HG02973 (cell line): ENCODE results near the gene AIF1L.
"Not testable (repeated sequence)": the region's sequence is repeated elsewhere in the genome, so short reads cannot be mapped to it uniquely, and the experiment has no call there.

Experiments
- ATAC-seq: cut with Tn5 transposase; IDR thresholded peaks from one replicate; pipeline ENCODE4 v1.9.1; 2021; ENCODE audit warnings: moderate library complexity; ENCODE audit not compliant: unreplicated experiment

AIF1L gene

GRCh38 chr9:131117762-131118145 is 21.4 kb downstream of the AIF1L start:
- ATAC-seq = no peak

GRCh38 chr9:131119600-131119999 is 23.3 kb downstream of the AIF1L start:
- no peak for ATAC-seq

GRCh38 chr9:131120620-131121228 is 24.4 kb downstream of the AIF1L start:
- ATAC-seq = no peak

- no peak for ATAC-seq
Measured at GRCh38 chr9:131121346-131121745, 25.0 kb downstream of the AIF1L start.

- no peak for ATAC-seq
Measured at GRCh38 chr9:131122158-131122557, 25.8 kb downstream of the AIF1L start.

GRCh38 chr9:131125038-131125287 is 28.6 kb downstream of the AIF1L start:
- no peak for ATAC-seq

- ATAC-seq = peak; percentile 93
Measured at GRCh38 chr9:131125288-131126058, 29.1 kb downstream of the AIF1L start, which contains the start of gene NUP214. NUP214 (plus strand) TSS chr9:131125586; CDS start chr9:131125705, 119 bp downstream.

- ATAC-seq = no peak
Measured at GRCh38 chr9:131126059-131126426, 29.7 kb downstream of the AIF1L start.

- no peak for ATAC-seq
Measured at GRCh38 chr9:131129183-131129582, 32.9 kb downstream of the AIF1L start.

- ATAC-seq = no peak
Measured at GRCh38 chr9:131138676-131139075, 42.3 kb downstream of the AIF1L start.

- ATAC-seq = no peak
Measured at GRCh38 chr9:131140112-131140511, 43.8 kb downstream of the AIF1L start.

GRCh38 chr9:131140550-131140949 is 44.2 kb downstream of the AIF1L start:
- ATAC-seq = no peak

- ATAC-seq = no peak
Measured at GRCh38 chr9:131142160-131142559, 45.8 kb downstream of the AIF1L start.

- ATAC-seq = no peak
Measured at GRCh38 chr9:131144201-131144600, 47.9 kb downstream of the AIF1L start.

GRCh38 chr9:131145245-131145644 is 48.9 kb downstream of the AIF1L start:
- ATAC-seq = no peak

- no peak for ATAC-seq
Measured at GRCh38 chr9:131146186-131146585, 49.9 kb downstream of the AIF1L start.

GRCh38 chr9:131148276-131148675 is 51.9 kb downstream of the AIF1L start:
- no peak for ATAC-seq

GRCh38 chr9:131148966-131149687 is 52.8 kb downstream of the AIF1L start:
- ATAC-seq = no peak

- no peak for ATAC-seq
Measured at GRCh38 chr9:131149688-131150053, 53.3 kb downstream of the AIF1L start.

GRCh38 chr9:131153595-131153994 is 57.3 kb downstream of the AIF1L start:
- no peak for ATAC-seq

- ATAC-seq = not testable (repeated sequence)
Measured at GRCh38 chr9:131158673-131159072, 62.3 kb downstream of the AIF1L start.

GRCh38 chr9:131160416-131161112 is 64.2 kb downstream of the AIF1L start:
- no peak for ATAC-seq
